Esophagus squamous epithelium (tissue), 4 donors: ENCODE data around the gene ST8SIA6.

Experiments used
- POLR2A ChIP-seq, 4 donors: fragments of 450-650 bp; IDR thresholded peaks; one replicate each; pipeline ENCODE4 v1.6.1; 2017; ENCODE audit warnings: antibody characterized with exemption in 4 of 4, mild to moderate bottlenecking in 4 of 4, moderate library complexity in 3 of 4
- TF ChIP-seq, protein P1 (sequence below), 6 experiments: fragments of 450-650 bp in 4 of 6; fragments of 200-600 bp in 2 of 6; sonication (generic) in 2 of 6; IDR thresholded peaks; one replicate each; pipeline ENCODE4 v1.5.1; 2016 to 2019; ENCODE audit warnings: antibody characterized with exemption in 6 of 6, mild to moderate bottlenecking in 4 of 6, moderate library complexity in 4 of 6

DNA sequence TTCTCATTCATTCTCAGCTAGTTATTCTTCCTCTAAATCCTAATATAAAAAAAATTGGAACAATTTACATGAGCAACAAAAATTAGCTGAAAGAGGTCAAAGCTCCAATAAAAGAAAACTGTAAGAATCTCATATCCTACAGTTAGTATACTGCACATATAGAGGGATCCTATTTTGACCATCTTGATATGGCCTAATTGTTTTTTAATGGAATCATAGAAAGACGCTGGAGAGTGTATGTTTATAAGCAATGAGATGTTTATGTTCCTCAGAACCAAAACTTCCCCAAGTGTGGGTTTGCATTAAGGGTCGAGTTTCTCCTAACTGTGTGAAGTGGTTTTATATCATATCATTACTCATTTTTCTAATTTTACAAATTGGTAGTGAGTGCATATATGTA is 123.9 kb downstream of the ST8SIA6 start:
- TF ChIP-seq, protein P1, sequence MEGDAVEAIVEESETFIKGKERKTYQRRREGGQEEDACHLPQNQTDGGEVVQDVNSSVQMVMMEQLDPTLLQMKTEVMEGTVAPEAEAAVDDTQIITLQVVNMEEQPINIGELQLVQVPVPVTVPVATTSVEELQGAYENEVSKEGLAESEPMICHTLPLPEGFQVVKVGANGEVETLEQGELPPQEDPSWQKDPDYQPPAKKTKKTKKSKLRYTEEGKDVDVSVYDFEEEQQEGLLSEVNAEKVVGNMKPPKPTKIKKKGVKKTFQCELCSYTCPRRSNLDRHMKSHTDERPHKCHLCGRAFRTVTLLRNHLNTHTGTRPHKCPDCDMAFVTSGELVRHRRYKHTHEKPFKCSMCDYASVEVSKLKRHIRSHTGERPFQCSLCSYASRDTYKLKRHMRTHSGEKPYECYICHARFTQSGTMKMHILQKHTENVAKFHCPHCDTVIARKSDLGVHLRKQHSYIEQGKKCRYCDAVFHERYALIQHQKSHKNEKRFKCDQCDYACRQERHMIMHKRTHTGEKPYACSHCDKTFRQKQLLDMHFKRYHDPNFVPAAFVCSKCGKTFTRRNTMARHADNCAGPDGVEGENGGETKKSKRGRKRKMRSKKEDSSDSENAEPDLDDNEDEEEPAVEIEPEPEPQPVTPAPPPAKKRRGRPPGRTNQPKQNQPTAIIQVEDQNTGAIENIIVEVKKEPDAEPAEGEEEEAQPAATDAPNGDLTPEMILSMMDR (IDR thresholded peaks at IDR 0.05): no peak
- TF ChIP-seq POLR2A (IDR thresholded peaks at IDR 0.05): no peak
